Measurements from ENCODE around the gene TMC8. TPM values are rescaled to one million over a fixed set of nuclear protein-coding genes. Genes with fewer than 3 reads are reported as not detected.
"Not testable (repeated sequence)": the region's sequence is repeated elsewhere in the genome, so short reads cannot be mapped to it uniquely, and the experiment has no call there.

Gene TMC8
- total RNA-seq, 4 donors from 2014 or later: 1.7 to 12.0 (median 3.0) TPM

DNA sequence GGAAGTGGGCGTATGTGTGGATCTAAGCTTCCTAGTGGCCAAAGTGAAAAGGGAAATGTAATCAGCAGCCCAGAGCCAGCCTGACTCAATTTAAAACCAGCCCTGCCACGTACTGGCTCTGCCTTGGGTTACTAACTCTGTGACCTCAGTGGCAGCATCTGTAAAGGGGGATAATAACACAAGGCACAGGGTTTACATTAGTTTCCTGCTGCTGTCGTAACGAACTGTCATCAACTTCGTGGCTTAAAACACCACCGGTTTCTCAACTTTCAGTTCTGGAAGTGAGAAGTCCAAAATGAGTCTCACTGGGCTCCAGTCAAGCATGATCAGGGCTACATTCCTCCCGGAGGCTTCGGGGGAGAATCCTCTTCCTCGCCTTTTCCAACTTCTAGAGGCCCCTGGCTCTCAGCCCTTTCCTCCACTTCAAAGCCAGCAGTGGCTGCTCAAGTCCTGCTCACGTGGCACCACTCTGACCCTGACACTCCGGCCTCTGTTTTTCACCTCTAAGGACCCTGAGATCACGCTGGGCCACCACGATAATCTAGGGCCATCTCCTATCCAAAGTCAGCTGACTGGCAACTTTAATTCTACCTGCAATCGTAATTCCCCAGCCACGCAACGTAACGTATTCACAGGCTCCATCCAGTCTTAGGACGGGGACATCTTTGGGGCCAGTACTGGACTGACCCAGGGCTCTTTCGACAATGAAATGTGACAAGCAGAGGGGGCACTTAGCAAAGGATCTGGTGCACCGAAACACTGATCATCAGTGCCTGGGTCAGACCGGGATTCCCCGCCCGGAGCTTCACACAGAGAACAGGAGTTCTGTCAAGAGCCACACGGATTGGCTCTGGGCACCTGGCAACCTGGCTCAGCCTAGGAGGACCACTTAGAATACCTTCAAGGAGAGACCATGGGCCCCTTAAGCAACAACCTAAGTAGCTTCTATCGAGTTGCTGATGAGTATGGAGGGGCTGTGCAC is 16.5 kb upstream of the TMC8 start:
- ATAC-seq: no peak
- Histone ChIP-seq H3K27ac (peak overlapping the region in 2 of 4 donors; percentile 23 to 39), H3K4me3 (no peak overlapping the region), H3K4me1 (peaks cover 0 to 50% (median 4%) of the 10 kb centered on the region in 3 donors), H3K27me3 (no peaks in the 10 kb centered on the region), H3K36me3 (peaks cover 0 to 33% of the 10 kb centered on the region in 2 donors), H3K9me3 (no peaks in the 10 kb centered on the region)
- WGBS, 2 donors (ENCODE audit: low coverage in 1 of 2): 89 to 91% methylated on average over 13 to 14 of the region's 25 CpGs
- no peak for TF ChIP-seq EP300 (IDR thresholded peaks at IDR 0.05)
- no peak for TF ChIP-seq CTCF (IDR thresholded peaks at IDR 0.05)
- TF ChIP-seq POLR2A (IDR thresholded peaks at IDR 0.05): no peak
- TF ChIP-seq POLR2AphosphoS5 (IDR thresholded peaks at IDR 0.05): no peak

- Histone ChIP-seq H3K27me3 (no peaks in the 10 kb centered on the region), H3K4me1 (peaks cover 0 to 47% (median 4%) of the 10 kb centered on the region in 3 donors), H3K27ac (peak overlapping the region in 2 of 4 donors; percentile 23 to 39), H3K4me3 (no peak overlapping the region), H3K36me3 (peaks cover 0 to 28% of the 10 kb centered on the region in 2 donors), H3K9me3 (no peaks in the 10 kb centered on the region)
- 54% methylated on average over 4 of the region's 28 CpGs; no CpG with 5 or more reads in 1 of the 2 donors for WGBS, 2 donors (ENCODE audit: low coverage in 1 of 2)
- no peak for TF ChIP-seq CTCF (IDR thresholded peaks at IDR 0.05)
- no peak for TF ChIP-seq POLR2A (IDR thresholded peaks at IDR 0.05)
- TF ChIP-seq EP300 (IDR thresholded peaks at IDR 0.05): no peak
- no peak for TF ChIP-seq POLR2AphosphoS5 (IDR thresholded peaks at IDR 0.05)
- no peak for ATAC-seq
Measured at GRCh38 chr17:78114831-78115723, 15.5 kb upstream of the TMC8 start.

- not testable (repeated sequence) for H3K9me3 ChIP-seq, H3K27ac ChIP-seq, H3K27me3 ChIP-seq, ATAC-seq, H3K4me3 ChIP-seq
- Histone ChIP-seq H3K36me3 (peaks cover 0 to 27% of the 10 kb centered on the region in 2 donors), H3K4me1 (peaks cover 0 to 47% (median 4%) of the 10 kb centered on the region in 3 donors)
- WGBS, 2 donors (ENCODE audit: low coverage in 1 of 2): 80% methylated on average over 2 of the region's 18 CpGs; no CpG with 5 or more reads in 1 of the 2 donors
Measured at GRCh38 chr17:78115803-78116202, 14.8 kb upstream of the TMC8 start.

DNA sequence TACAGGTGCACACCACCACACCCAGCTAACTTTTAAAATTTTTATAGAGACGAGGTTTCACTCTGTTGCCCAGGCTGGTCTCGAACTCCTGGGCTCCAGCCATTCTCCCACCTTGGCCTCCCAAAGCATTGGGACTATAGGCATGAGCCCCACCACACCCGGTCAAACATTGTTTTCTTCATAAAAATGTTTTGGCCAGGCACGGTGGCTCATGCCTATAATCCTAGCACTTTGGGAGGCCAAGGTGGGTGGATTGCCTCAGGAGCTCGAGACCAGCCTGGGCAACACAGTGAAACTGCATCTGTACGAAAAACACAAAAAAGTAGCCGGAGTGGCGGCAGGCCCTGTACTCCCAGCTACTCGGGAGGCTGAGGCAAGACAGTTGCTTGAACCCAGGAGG is 14.2 kb upstream of the TMC8 start:
- H3K27me3 ChIP-seq: no peaks in the 10 kb centered on the region
- WGBS, 2 donors (ENCODE audit: low coverage in 1 of 2): 89 to 93% methylated on average over 6 of the region's 9 CpGs
- ATAC-seq: no peak

More for the DNA sequence above, 14.2 kb upstream of the TMC8 start:
- no peak overlapping the region for H3K4me3 ChIP-seq
- peaks cover 0 to 47% (median 4%) of the 10 kb centered on the region in 3 donors for H3K4me1 ChIP-seq
- no peaks in the 10 kb centered on the region for H3K9me3 ChIP-seq
- H3K27ac ChIP-seq: no peak overlapping the region
- H3K36me3 ChIP-seq: peaks cover 0 to 29% of the 10 kb centered on the region in 2 donors
- TF ChIP-seq POLR2AphosphoS5 (IDR thresholded peaks at IDR 0.05) (no peak), CTCF (IDR thresholded peaks at IDR 0.05) (no peak), EP300 (IDR thresholded peaks at IDR 0.05) (no peak), POLR2A (IDR thresholded peaks at IDR 0.05) (no peak)
